GM12874 (cell line): ENCODE results near the gene GPI.

ENCODE experiments used
- TF ChIP-seq, protein P1 (sequence below): IDR thresholded peaks from 2 replicates; pipeline ENCODE4 v1.5.1; 2011; ENCODE audit warnings: low read depth, mild to moderate bottlenecking, control low read depth, low read length, moderate library complexity; ENCODE audit not compliant: insufficient read depth

Gene GPI

GRCh38 chr19:34364830-34365462, at the start of gene GPI:
Gene GPI (plus strand): TSS chr19:34365196. CDS start chr19:34365267, 71 bp downstream.
- TF ChIP-seq, protein P1, sequence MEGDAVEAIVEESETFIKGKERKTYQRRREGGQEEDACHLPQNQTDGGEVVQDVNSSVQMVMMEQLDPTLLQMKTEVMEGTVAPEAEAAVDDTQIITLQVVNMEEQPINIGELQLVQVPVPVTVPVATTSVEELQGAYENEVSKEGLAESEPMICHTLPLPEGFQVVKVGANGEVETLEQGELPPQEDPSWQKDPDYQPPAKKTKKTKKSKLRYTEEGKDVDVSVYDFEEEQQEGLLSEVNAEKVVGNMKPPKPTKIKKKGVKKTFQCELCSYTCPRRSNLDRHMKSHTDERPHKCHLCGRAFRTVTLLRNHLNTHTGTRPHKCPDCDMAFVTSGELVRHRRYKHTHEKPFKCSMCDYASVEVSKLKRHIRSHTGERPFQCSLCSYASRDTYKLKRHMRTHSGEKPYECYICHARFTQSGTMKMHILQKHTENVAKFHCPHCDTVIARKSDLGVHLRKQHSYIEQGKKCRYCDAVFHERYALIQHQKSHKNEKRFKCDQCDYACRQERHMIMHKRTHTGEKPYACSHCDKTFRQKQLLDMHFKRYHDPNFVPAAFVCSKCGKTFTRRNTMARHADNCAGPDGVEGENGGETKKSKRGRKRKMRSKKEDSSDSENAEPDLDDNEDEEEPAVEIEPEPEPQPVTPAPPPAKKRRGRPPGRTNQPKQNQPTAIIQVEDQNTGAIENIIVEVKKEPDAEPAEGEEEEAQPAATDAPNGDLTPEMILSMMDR, result no peak

GRCh38 chr19:34316247-34316646, 48.7 kb upstream of the GPI start:
- TF ChIP-seq, protein P1, result no peak

- TF ChIP-seq, protein P1, result no peak
These were observed 48.2 kb upstream of the GPI start for GRCh38 chr19:34316741-34317301.

DNA sequence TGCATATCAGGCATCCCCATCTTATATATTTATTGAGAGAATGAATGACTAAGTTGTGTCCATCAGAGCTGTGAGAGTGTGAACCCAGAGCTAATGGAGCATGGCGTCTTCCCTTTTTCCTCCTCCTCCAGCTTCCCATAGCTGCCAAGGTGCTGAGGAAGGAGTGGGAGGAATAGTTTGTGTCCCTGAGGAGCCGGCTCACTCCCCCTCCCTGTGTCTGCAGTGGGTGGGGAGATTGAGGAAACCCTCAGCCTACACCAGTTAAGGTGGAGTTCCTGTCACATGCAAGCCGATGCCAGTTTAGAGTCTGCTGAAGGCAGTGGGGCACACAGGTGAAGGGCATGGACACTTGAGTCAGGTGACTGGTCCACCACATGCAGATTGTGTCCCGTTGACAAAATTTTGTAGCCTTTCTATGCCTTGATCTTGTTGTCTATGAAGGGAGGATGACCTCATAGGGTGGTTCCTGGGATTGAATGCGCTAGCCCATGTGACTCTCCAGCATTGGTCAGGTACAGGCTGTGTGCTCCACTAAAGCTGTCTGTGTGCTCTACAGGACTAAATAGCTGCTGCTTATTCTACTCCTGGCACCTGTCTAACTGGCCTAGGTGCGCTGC, 47.6 kb upstream of the GPI start:
- TF ChIP-seq, protein P1, result no peak

GRCh38 chr19:34319230-34319585, 45.8 kb upstream of the GPI start:
- TF ChIP-seq, protein P1, result no peak

DNA sequence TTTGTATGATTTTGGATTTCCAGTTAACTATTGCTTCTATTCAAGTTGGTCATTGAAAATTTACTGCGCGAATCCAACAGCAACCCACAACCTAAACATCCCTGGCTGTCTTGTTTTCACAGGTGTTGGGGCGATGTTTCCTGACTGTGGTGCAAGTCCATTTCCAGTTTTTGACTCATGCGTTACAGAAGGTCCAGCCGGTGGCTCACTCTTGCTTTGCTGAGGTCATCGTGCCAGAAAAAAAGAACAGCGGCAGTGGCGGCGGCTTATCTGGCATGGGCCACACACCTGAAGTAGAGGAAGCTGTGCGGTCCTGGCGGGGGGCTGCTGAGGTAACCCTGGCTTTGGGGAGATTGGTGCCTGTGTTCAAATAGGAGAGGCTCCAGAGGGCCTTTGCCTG, 45.2 kb upstream of the GPI start:
- TF ChIP-seq, protein P1, result no peak

- TF ChIP-seq, protein P1, result no peak
These were observed 44.7 kb upstream of the GPI start for GRCh38 chr19:34320277-34320676.
